ENCODE data around the gene CLEC2D. TPM values are rescaled to one million over a fixed set of nuclear protein-coding genes. Genes with fewer than 3 reads are reported as not detected.

Gene CLEC2D, protein sequence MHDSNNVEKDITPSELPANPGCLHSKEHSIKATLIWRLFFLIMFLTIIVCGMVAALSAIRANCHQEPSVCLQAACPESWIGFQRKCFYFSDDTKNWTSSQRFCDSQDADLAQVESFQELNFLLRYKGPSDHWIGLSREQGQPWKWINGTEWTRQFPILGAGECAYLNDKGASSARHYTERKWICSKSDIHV
- 10 to 100 TPM; 19.3 to 21.5 TPM for total RNA-seq
- polyA plus RNA-seq (2013, experiment 1 of 2), result 4.9 TPM
- 5.4 TPM for polyA plus RNA-seq (2013, experiment 2 of 2)
- long read RNA-seq, experiment 1, partial matches to known transcripts, result 0 of 1 reads
- long read RNA-seq, experiment 1, other reads (novel, unspliced or antisense), result 1 of 1 reads
- long read RNA-seq, experiment 2, partial matches to known transcripts, result 5 of 10 reads
- long read RNA-seq, experiment 2, other reads (novel, unspliced or antisense), result 5 of 10 reads
- long read RNA-seq, experiment 3, partial matches to known transcripts, result 1 of 16 reads
- long read RNA-seq, experiment 3, other reads (novel, unspliced or antisense), result 15 of 16 reads
- long read RNA-seq, experiment 4, partial matches to known transcripts, result 0 of 7 reads
- long read RNA-seq, experiment 4, other reads (novel, unspliced or antisense), result 7 of 7 reads

DNA sequence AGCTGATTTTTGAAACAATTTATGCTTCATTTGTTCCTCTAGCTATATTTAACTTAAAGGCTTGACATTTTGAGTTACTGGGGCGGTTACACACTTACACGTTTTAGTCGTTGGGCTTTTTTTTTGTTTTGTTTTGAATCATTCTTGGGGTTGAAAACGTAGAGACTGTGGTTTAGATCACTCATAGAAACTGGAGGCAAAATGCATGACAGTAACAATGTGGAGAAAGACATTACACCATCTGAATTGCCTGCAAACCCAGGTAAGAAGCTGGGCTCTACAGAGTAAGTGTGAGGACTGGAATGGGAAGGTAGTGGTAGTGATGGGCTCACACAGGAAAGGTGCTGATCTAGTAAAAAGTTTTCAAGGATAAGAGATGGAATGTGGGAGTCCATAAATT, at the start of gene CLEC2D:
Gene CLEC2D, plus strand, starts transcription at position 180 of the 400 bp plus-strand sequence. Its CDS starts 22 bp downstream, at position 202.
- no peak within 1 kb of the TSS for H3K4me3 Mint-ChIP-seq
- no peaks in the 10 kb centered on the region for H3K4me1 ChIP-seq (ENCODE audit: control insufficient read depth, insufficient read depth, low read length)
- DNase-seq, result no peak
- H3K27me3 ChIP-seq (ENCODE audit: control insufficient read depth, insufficient read depth, low read length, poor library complexity, severe bottlenecking), result no peaks in the 10 kb centered on the region
- H3K27ac ChIP-seq (ENCODE audit: low read depth, low read length), result no peak within 1 kb of the TSS
- no peak within 1 kb of the TSS for H3K4me3 ChIP-seq (ENCODE audit: low read length)
- peaks cover 10% of the 10 kb centered on the region for H3K4me1 Mint-ChIP-seq
- no peak within 1 kb of the TSS for H3K27ac Mint-ChIP-seq
- no peak within 1 kb of the TSS for H3K9ac ChIP-seq (ENCODE audit: extremely low read depth, low read length, poor library complexity, severe bottlenecking)
- no peaks in the 10 kb centered on the region for H3K27me3 Mint-ChIP-seq (ENCODE audit: insufficient read depth)
- 82 to 96% methylated on average over 4 of the region's 4 CpGs for WGBS, 2 experiments (ENCODE audit: insufficient coverage in 1 of 2, insufficient read length in 1 of 2)
- TF ChIP-seq, protein P1, sequence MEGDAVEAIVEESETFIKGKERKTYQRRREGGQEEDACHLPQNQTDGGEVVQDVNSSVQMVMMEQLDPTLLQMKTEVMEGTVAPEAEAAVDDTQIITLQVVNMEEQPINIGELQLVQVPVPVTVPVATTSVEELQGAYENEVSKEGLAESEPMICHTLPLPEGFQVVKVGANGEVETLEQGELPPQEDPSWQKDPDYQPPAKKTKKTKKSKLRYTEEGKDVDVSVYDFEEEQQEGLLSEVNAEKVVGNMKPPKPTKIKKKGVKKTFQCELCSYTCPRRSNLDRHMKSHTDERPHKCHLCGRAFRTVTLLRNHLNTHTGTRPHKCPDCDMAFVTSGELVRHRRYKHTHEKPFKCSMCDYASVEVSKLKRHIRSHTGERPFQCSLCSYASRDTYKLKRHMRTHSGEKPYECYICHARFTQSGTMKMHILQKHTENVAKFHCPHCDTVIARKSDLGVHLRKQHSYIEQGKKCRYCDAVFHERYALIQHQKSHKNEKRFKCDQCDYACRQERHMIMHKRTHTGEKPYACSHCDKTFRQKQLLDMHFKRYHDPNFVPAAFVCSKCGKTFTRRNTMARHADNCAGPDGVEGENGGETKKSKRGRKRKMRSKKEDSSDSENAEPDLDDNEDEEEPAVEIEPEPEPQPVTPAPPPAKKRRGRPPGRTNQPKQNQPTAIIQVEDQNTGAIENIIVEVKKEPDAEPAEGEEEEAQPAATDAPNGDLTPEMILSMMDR (conservative IDR thresholded peaks at IDR 0.05), result no peak
- no peaks in the 10 kb centered on the region for H3K9me3 Mint-ChIP-seq
- H3K9me3 ChIP-seq (ENCODE audit: control insufficient read depth, low read length), result no peaks in the 10 kb centered on the region
- peaks cover 43% of the 10 kb centered on the region for H3K36me3 Mint-ChIP-seq (ENCODE audit: low read depth)
- H3K36me3 ChIP-seq (ENCODE audit: control insufficient read depth, insufficient read depth, low read length), result peaks cover 4% of the 10 kb centered on the region

- no peak for DNase-seq
These were observed 44.5 kb upstream of the CLEC2D start for GRCh38 chr12:9625019-9625418.

GRCh38 chr12:9626291-9626690, 43.2 kb upstream of the CLEC2D start:
- peaks cover 3% of the 10 kb centered on the region for H3K36me3 Mint-ChIP-seq (ENCODE audit: low read depth)
- Histone ChIP-seq H3K9me3 (ENCODE audit: control insufficient read depth, low read length) (no peaks in the 10 kb centered on the region), H3K27ac (ENCODE audit: low read depth, low read length) (no peak overlapping the region), H3K4me1 (ENCODE audit: control insufficient read depth, insufficient read depth, low read length) (no peaks in the 10 kb centered on the region), H3K9ac (ENCODE audit: extremely low read depth, low read length, poor library complexity, severe bottlenecking) (no peak overlapping the region), H3K27me3 (ENCODE audit: control insufficient read depth, insufficient read depth, low read length, poor library complexity, severe bottlenecking) (no peaks in the 10 kb centered on the region), H3K4me3 (ENCODE audit: low read length) (no peak overlapping the region), H3K36me3 (ENCODE audit: control insufficient read depth, insufficient read depth, low read length) (no peaks in the 10 kb centered on the region)
- no peak overlapping the region for H3K4me3 Mint-ChIP-seq
- H3K27ac Mint-ChIP-seq, result no peak overlapping the region
- peaks cover 22% of the 10 kb centered on the region for H3K9me3 Mint-ChIP-seq
- DNase-seq, result no peak
- no peaks in the 10 kb centered on the region for H3K27me3 Mint-ChIP-seq (ENCODE audit: insufficient read depth)
- TF ChIP-seq, protein P1 (conservative IDR thresholded peaks at IDR 0.05), result no peak
- H3K4me1 Mint-ChIP-seq, result no peaks in the 10 kb centered on the region

More at GRCh38 chr12:9625019-9625418, 44.5 kb upstream of the CLEC2D start:
- no peaks in the 10 kb centered on the region for H3K27me3 Mint-ChIP-seq (ENCODE audit: insufficient read depth)
- H3K36me3 Mint-ChIP-seq (ENCODE audit: low read depth), result peaks cover 3% of the 10 kb centered on the region
- no peak overlapping the region for H3K27ac ChIP-seq (ENCODE audit: low read depth, low read length)
- no peaks in the 10 kb centered on the region for H3K36me3 ChIP-seq (ENCODE audit: control insufficient read depth, insufficient read depth, low read length)
- H3K27ac Mint-ChIP-seq, result no peak overlapping the region
- no peak overlapping the region for H3K9ac ChIP-seq (ENCODE audit: extremely low read depth, low read length, poor library complexity, severe bottlenecking)
- H3K4me3 ChIP-seq (ENCODE audit: low read length), result no peak overlapping the region
- no peaks in the 10 kb centered on the region for H3K4me1 ChIP-seq (ENCODE audit: control insufficient read depth, insufficient read depth, low read length)
- H3K9me3 ChIP-seq (ENCODE audit: control insufficient read depth, low read length), result no peaks in the 10 kb centered on the region
- 86 to 100% methylated on average over 1 to 3 of the region's 3 CpGs for WGBS, 2 experiments (ENCODE audit: insufficient coverage in 1 of 2, insufficient read length in 1 of 2)
- no peaks in the 10 kb centered on the region for H3K27me3 ChIP-seq (ENCODE audit: control insufficient read depth, insufficient read depth, low read length, poor library complexity, severe bottlenecking)
- H3K9me3 Mint-ChIP-seq, result peaks cover 15% of the 10 kb centered on the region
- no peak overlapping the region for H3K4me3 Mint-ChIP-seq
- TF ChIP-seq, protein P1 (conservative IDR thresholded peaks at IDR 0.05), result no peak
- no peaks in the 10 kb centered on the region for H3K4me1 Mint-ChIP-seq
